Fibroblast of lung (primary cell): ENCODE measurements around the gene TEX29.

Source experiments
- EZH2 ChIP-seq: IDR thresholded peaks from 2 replicates; pipeline ENCODE4 v1.5.1; 2012; ENCODE audit warnings: low read length, control low read depth, mild to moderate bottlenecking; ENCODE audit errors: missing control alignments
- TF ChIP-seq, protein P1 (sequence below), 2 donors: IDR thresholded peaks in 1 of 2; conservative IDR thresholded peaks in 1 of 2; 1 replicate in 1 of 2; 2 replicates in 1 of 2; pipeline ENCODE4 v1.5.1; 2011 to 2012; ENCODE audit warnings: low read length in 2 of 2, control low read depth in 1 of 2, inconsistent platforms in 1 of 2, low read depth in 1 of 2, mild to moderate bottlenecking in 1 of 2

DNA sequence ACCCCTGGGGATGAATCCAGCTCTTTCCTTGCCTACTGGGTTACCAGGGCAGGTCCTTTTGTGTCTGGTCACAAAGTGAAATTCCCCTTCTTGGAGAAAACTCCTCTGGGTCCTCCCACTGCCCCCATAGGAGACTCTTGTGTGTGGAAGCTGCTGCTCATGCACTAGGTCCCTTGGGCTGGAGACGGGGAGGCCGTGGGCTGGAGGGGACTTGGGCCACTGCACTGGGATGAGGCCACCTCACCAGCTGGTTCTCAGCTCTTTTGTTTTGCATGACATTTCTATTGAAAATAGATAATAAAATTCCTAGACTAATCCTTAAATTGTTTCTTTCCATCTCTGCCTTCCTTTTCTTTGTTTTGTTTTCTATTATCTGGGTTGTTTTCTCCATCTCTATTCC, 62.4 kb downstream of the TEX29 start:
- TF ChIP-seq, protein P1, sequence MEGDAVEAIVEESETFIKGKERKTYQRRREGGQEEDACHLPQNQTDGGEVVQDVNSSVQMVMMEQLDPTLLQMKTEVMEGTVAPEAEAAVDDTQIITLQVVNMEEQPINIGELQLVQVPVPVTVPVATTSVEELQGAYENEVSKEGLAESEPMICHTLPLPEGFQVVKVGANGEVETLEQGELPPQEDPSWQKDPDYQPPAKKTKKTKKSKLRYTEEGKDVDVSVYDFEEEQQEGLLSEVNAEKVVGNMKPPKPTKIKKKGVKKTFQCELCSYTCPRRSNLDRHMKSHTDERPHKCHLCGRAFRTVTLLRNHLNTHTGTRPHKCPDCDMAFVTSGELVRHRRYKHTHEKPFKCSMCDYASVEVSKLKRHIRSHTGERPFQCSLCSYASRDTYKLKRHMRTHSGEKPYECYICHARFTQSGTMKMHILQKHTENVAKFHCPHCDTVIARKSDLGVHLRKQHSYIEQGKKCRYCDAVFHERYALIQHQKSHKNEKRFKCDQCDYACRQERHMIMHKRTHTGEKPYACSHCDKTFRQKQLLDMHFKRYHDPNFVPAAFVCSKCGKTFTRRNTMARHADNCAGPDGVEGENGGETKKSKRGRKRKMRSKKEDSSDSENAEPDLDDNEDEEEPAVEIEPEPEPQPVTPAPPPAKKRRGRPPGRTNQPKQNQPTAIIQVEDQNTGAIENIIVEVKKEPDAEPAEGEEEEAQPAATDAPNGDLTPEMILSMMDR (conservative IDR thresholded peaks at IDR 0.05 in 1 of 2, IDR thresholded peaks at IDR 0.05 in 1 of 2; ENCODE audit: low read depth in 1 of 2, low read length in 2 of 2) = no peak
- TF ChIP-seq EZH2 = no peak
